HG02588 (cell line): ENCODE measurements around the gene STRA6.

Source experiments
- ATAC-seq: cut with Tn5 transposase; IDR thresholded peaks from one replicate; pipeline ENCODE4 v1.9.1; 2021; ENCODE audit warnings: mild to moderate bottlenecking, moderate library complexity; ENCODE audit not compliant: unreplicated experiment

Gene STRA6

DNA sequence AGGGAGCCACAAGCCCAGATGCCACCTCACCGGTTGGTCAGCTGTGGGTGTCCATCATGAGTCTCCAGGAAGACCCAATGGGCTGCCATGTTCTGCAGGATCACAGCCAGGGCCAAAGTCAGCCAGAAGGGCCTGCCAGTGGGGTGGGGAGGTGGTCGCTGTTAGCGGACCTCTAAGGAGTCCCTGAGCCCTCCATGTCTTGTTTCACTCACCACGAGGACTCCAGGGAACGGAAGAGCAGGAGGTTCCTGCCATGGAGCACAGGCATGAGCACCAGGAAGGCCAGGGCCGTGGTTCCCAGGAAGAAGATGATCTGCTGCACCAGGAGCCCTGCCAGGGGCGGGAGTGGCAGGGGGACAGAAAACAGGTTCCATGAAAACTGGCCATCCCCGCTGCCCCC is 20.5 kb downstream of the STRA6 start:
- ATAC-seq: no peak

DNA sequence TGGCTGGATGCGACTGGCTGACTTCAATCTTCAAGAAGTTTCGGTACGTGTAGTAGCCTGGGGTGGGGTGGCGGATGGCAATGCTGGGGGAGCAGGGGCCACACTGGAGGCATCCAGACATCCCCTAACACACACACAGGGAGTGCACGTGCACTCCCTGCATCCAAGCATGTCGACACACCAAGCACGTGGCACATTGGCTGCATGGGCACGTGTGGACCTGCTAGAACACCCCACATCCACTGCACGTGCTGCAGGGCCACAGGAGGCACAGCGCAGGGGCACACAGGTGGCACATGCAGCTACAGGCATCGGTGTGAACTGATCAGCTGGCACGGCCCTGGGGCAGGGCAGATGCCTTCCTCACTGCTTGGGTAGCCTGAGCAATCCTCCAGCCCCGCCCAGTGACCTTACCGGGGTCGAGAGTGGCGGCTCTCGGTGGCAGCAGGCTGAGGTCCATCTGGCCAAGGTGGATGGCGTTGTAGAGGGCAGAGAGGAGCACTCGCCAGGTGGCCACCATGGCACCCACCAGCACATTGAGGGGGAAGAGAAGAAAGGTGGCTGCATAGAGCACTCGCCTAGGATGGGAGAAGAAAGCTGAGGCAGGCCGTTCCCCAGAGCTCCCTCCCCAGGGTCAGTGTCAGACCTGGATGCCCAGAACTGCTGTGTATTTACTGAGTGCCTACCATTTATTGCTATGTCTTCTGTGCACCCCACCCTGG is 21.5 kb downstream of the STRA6 start:
- ATAC-seq: no peak

DNA sequence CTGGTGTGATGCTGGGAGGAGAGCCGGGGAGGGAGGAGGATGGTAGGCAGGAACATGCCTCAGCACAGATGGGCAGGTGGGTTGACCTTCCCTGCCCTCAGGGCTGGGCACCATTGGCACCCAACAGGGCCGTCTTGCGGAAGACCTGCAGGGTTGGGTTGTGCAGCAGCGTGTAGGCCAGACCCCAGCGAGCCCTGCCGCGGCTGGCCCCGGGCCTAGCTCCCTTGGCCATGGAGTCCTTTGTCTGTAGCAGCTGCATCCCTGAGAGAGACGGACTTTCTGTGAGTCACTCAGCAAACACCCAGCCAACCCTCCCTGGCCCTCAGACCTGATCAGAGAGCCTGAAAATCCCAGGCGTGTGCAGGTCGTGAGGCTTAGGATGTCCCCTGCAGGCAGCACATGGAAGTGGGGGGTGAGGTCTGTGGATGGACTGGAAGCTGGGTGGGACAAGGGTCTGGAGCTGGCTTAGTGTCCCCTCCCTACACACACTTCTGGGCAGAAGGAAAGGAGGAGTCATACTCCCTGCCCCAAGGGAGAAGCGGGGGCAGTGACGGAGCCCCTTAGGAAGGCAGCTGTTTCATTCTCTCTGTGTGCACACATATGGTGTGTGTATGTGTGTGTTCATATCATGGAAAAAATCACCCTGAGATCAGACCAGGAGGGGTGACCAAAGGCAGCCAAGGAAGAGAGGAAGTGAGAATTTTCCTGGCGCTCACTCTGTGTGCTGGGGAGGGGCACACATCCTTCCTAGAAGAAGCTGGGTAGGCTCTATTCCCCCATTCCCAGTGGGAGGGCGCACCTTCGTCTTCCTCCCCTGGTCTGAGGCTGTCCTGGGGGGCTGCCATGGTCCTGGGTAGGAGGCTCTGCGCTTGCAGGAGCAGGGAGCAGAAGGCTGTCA is 22.4 kb downstream of the STRA6 start:
- no peak for ATAC-seq

DNA sequence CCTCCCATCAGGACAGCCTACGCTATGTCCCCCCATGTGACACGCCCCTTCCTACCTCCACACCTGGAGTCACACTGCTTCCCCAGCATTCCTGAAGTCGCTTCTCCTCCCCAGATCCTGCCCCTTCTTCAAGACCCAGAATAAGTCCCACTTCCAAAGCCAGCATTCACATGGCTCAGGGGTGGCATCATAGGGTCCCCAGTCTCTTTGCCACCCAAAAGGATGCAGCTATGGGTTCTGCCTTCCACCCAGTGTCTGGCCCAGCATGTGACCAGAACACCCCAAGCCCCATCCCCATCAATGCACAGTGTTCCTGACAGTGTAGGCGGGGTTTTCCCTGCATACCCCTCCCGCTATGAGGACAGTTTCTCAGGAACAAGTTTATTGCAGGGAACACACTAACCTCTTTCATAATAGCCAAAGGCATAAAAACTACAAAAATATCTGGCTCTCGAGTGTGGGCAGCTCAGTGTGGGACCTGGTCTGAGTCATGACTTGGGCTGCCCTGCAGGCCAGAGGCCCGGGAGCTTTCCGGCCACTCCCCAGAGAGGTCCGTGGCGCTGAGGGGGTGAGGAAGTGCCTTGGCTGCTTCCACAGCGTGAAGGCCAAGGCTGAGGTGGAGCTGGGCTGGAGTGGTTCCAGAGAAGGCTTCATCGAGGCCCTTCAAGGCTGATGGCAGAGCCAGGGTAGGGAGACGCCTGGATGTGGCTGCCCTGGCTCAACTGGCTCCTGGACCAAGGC is 23.3 kb downstream of the STRA6 start:
- ATAC-seq: no peak

DNA sequence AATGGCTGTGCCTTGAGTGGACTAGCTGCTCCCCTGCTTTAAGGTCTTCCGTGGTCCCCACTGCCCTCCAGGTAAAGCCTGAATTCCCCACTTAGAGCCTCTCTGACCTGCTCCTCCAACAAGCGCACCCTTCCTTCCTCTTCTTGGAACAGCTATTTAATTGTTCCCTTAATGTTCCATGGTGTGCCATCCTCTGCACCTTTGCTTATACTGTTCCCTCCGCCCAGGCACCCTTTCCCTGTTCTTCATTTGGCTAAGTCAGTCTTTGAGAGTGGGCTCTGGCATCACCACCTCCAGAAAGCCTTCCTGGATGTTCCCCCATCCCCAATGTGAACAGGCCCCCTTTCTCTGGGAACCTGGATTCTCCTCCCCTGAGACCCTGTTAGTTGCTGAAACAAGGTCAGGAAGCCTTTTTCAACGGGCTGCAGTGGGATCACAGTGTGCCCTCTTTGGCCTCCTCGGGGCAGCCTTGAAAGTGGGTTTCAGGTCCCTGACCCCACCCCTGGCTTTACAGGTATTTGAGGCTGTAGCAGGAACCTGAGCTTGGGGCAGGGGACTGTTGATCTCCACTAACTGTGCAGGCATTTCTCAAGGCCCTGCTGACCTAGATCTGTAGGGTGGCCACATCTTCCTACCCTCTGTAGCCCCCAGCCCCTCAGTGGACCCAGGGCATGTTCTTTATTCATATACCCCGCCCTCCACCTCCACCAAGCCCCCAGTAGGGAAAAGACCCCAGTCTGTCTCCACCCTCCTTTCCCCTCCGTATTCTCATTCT is 24.1 kb downstream of the STRA6 start:
- ATAC-seq: no peak

DNA sequence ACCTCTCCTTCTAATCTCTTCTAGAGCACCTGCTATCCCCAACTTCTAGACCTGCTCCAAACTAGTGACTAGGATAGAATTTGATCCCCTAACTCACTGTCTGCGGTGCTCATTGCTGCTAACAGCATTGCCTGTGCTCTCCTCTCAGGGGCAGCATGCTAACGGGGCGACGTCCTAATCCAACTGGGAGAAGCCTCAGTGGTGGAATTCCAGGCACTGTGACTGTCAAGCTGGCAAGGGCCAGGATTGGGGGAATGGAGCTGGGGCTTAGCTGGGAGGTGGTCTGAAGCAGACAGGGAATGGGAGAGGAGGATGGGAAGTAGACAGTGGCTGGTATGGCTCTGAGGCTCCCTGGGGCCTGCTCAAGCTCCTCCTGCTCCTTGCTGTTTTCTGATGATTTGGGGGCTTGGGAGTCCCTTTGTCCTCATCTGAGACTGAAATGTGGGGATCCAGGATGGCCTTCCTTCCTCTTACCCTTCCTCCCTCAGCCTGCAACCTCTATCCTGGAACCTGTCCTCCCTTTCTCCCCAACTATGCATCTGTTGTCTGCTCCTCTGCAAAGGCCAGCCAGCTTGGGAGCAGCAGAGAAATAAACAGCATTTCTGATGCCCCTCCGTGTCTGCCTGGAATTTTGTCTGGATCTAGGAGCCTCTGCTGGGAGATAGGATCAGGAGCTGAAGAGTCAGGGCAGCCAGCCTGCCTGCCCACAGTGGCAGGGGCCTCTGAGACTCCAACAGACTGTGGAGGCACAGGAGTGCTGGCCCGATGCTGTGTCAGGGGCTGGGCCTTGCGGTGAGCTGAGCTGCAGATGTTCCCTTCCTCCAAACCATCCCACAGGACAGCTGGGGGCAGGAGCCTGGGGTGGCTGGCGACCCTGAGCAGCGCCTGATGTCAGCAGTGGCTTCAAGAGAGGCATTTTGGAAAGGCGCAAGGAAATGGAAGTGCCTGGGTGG is 26.0 kb downstream of the STRA6 start:
- no peak for ATAC-seq

DNA sequence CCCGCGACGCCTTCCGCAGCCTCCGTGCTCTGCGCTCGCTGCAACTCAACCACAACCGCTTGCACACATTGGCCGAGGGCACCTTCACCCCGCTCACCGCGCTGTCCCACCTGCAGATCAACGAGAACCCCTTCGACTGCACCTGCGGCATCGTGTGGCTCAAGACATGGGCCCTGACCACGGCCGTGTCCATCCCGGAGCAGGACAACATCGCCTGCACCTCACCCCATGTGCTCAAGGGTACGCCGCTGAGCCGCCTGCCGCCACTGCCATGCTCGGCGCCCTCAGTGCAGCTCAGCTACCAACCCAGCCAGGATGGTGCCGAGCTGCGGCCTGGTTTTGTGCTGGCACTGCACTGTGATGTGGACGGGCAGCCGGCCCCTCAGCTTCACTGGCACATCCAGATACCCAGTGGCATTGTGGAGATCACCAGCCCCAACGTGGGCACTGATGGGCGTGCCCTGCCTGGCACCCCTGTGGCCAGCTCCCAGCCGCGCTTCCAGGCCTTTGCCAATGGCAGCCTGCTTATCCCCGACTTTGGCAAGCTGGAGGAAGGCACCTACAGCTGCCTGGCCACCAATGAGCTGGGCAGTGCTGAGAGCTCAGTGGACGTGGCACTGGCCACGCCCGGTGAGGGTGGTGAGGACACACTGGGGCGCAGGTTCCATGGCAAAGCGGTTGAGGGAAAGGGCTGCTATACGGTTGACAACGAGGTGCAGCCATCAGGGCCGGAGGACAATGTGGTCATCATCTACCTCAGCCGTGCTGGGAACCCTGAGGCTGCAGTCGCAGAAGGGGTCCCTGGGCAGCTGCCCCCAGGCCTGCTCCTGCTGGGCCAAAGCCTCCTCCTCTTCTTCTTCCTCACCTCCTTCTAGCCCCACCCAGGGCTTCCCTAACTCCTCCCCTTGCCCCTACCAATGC is 27.1 kb downstream of the STRA6 start:
- no peak for ATAC-seq

DNA sequence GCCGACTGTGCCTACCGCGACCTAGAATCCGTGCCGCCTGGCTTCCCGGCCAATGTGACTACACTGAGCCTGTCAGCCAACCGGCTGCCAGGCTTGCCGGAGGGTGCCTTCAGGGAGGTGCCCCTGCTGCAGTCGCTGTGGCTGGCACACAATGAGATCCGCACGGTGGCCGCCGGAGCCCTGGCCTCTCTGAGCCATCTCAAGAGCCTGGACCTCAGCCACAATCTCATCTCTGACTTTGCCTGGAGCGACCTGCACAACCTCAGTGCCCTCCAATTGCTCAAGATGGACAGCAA is 27.7 kb downstream of the STRA6 start:
- ATAC-seq: no peak

DNA sequence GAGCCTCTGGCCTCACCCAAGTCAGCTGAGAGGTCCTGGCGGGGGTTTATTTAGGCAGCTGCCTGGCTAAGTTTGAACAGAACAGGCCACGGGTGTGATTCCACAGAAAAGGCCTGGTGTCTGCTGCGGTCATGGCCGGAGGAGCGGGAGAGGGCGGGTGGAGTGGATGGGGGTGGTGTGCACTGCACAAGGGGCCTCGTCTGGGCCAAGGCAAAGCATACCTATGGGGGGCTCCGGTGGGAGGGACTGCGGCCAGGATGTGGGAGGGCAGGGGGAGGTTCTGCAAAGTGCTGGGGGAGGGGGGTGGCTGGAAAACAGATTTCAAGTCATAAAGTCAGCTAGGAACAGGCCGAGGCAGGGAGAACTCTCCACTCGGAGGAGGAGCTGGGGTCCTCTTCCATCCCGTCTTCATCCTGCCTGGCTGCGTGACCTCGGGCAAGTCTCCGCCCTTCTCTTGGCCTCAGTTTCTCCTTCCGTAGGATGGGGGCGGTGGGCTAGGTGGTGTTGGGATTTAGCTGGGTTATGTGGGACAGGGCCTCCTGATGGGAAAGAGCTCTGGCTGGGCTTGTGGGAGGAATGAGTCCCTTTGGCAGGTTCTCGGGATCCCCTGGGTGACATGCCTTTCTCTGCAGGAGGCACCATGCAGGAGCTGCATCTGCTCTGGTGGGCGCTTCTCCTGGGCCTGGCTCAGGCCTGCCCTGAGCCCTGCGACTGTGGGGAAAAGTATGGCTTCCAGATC is 28.2 kb downstream of the STRA6 start:
- no peak for ATAC-seq

DNA sequence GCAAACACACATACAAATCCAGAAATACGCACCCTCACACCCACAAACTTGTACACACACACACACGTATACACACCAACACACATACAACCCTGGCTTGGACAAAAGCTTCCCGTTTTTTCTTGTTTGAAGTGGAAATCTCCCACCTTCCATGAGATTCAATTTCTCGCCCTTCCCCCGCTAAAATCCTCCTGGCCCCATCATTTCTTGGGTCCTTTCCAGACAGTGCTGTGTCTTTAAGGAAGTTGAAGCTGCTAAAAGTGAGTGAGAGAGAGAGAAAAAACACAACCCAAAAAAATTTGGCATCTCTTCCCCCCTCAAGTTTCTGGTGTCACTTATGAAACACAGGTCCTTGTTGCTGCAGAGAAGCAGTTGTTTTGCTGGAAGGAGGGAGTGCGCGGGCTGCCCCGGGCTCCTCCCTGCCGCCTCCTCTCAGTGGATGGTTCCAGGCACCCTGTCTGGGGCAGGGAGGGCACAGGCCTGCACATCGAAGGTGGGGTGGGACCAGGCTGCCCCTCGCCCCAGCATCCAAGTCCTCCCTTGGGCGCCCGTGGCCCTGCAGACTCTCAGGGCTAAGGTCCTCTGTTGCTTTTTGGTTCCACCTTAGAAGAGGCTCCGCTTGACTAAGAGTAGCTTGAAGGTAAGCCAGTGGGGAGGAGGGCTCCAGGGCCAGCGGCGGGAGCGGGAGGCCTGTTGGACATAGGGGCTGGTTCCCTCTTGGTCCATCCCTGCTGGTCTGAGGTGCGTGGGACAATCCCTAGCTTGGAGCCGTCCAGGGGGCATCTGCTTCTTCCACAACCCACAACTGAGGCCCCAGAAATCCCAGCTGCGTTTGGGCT is 29.0 kb downstream of the STRA6 start, which contains the start of gene ISLR:
ISLR (plus strand) TSS at position 331 of the 839 bp plus-strand sequence. CDS start 1,149 bp downstream, outside the sequence.
- no peak for ATAC-seq

DNA sequence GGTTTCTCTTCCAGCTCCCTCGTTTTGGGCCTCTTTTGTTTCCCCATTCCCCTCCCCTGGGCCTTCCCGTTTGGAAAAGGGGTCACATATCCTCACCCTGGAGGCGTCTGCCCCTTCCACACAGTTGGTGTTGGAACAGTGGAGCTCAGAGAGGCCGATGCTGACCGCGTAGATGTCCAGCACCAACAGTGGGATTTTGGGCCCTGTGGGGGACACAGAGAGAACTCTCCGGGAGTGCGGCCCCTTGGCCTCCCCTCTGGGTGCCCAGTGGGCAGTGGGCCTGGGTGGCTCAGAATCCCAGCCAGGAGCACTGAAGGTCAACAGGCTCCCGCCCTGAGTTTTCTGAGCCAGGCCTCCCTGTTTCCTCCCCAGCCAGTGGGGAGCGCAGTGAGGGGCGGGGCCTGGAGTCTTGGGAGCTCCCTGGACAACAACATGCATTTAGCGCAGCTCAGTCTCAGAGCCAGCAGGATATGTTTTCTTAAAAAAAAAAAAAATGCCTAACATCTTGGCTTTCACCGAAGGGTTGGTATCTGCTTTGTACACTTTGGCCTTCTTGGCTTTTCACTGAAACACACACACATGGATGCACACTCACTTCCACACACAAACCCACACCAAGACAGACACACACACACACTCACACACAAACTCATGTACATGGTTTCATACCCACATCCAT is 29.7 kb downstream of the STRA6 start:
- ATAC-seq: no peak

DNA sequence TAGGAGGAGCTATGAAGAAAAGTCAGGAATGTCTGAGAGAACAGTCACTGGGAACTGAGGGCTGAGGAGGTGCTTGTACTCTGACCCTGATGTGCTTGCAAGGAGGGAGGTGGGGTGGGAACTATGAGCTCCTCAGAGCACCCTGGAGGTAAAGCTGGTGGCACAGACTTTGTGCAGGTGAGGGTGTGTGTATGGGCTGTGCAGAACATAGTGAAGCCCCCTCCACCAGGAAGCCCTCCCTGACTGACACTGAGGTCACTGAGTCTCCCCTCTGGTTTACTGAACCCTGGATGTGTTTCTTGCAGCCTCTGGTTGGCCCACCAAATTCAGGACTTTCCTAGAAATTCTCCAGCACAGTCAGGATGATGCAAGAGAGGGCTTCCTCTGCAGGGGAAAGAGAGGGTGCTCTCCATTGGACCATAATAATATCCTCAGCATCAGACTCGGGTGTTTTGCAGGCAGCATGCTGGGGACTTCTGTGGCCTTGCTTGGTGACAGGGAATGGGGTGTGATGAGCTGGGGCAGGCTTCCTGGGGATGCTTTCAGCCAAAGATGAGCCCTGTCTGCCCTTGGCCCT is 30.5 kb downstream of the STRA6 start:
- ATAC-seq: no peak

DNA sequence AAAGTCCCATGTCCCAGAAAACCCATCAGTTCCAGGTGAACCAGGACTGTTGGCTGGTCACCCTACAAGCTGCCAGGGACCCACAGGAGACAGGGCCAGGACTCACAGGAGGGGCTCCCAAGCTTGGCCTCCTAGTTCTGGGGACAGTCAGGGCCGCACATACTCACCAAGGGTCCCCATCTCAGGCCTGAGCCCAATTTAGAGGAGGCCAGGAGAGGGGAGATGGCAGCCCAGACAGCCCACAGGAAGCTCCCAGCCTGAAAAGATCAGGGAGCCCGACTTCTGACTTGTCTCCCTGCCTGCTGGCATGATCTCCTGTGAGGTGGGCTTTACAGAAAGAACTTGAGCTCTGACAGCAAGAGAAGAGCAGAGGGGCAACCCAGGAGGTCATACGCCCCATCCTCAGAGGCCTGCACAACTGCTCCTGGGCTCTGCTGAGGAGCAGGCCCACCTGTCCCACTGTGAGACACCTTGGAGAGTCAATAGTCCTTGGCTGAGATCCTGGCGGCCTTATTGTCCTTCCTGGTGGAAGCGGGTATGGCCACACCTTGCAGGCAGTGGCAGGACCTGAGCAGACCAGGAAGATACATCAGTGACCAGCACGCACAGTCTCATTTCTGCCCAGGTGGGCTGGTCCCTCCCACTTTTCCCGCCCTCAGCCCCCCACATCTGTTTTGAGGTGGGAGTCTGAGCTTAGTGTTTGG is 31.6 kb downstream of the STRA6 start:
- ATAC-seq: no peak

DNA sequence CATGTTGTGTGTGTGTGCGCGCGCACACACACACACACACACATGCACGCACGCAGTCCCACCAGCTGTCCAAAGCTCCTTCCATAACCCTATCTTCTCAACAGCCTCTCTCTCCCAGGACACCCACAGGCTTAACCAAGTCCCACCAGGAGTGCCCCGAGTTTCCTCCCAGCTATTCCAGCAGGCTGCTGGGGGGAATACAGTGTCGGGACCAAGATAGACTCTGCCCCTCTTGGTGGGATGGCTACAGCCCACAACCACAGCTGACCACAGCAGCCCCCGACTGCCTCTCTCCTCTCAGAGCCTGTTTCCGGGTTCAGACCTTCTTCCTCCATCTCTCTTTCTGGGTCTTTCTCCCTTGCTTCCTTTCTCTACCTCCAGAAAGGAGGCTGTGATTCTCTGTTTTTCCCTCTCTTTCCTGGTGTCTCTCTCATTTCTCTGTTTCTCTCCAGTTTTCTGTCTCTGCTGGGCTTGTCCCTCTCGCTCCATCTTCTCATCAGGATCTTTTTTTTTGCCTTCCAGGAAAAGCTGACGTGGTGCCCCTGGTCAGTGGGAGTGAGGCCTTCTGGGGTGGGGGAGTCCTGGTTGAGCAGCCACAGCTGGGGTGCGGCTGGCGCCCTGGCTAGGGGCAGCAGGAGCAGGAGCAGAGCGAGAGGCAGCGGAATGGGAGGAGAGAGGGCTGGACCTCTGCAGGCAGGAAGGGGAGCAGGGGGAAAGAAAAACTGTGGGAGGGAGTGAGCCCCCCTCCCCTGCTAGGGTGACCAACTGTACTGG is 32.3 kb downstream of the STRA6 start:
- no peak for ATAC-seq

DNA sequence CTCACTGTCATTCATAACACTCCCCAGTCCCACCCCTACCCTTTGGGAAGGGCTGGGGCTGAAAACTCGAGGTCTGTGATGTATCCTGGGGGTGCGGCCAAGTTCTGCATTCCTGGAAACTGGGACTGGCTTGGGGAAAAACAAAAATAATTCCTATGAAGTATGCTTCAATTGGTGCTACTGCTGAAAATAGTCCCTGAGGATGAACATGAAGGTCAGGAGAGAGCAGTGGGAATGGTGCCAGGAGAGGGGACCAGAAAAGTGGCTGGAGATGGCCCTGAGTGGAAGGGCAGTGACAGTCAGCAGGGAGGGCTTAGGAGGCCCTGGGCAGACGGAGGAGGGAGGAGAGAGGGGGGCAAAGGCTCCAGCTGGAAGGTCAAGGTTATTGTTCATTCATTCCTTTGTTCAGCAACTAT is 33.9 kb downstream of the STRA6 start:
- ATAC-seq: no peak
